ENCODE results near the gene MBOAT7.

MBOAT7 gene

GRCh38 chr19:54124393-54124792 lies 65.0 kb downstream of the MBOAT7 start:
- H3K4me3 ChIP-seq (replicated peaks in 1 of 2; ENCODE audit: low read depth in 2 of 2, low read length in 2 of 2), result no peak overlapping the region
- TF ChIP-seq CTCF (IDR thresholded peaks at IDR 0.05; ENCODE audit: low read depth, low read length), result no peak

GRCh38 chr19:54123682-54124081 lies 65.7 kb downstream of the MBOAT7 start:
- TF ChIP-seq CTCF (IDR thresholded peaks at IDR 0.05; ENCODE audit: low read depth, low read length), result no peak
- DNase-seq (ENCODE audit: low read depth in 2 of 2), result no peak
- no peak overlapping the region for H3K4me3 ChIP-seq (replicated peaks in 1 of 2; ENCODE audit: low read depth in 2 of 2, low read length in 2 of 2)

More at GRCh38 chr19:54124393-54124792, 65.0 kb downstream of the MBOAT7 start:
- no peak for DNase-seq (ENCODE audit: low read depth in 2 of 2)

Measured in cardiac fibroblast (primary cell).